ENCODE results near the gene MMP21. TPM values are rescaled to one million over a fixed set of nuclear protein-coding genes. Genes with fewer than 3 reads are reported as not detected.

The MMP21 gene
- total RNA-seq, 2 donors from 2014 or later: 0.14 TPM; not detected in 1

GRCh38 chr10:125726914-125727313 lies 48.7 kb downstream of the MMP21 start:
- H3K36me3 Mint-ChIP-seq: peaks cover 45% of the 10 kb centered on the region
- no peak overlapping the region for H3K27ac Mint-ChIP-seq
- H3K9me3 Mint-ChIP-seq: no peaks in the 10 kb centered on the region
- H3K4me3 Mint-ChIP-seq: no peak overlapping the region
- H3K27me3 Mint-ChIP-seq: no peaks in the 10 kb centered on the region
- no peak for DNase-seq (ENCODE audit: low spot score)
- H3K4me1 Mint-ChIP-seq (ENCODE audit: low read depth in 2 of 2): peaks cover 4 to 6% of the 10 kb centered on the region in 2 donors
- ATAC-seq: no peak

DNA sequence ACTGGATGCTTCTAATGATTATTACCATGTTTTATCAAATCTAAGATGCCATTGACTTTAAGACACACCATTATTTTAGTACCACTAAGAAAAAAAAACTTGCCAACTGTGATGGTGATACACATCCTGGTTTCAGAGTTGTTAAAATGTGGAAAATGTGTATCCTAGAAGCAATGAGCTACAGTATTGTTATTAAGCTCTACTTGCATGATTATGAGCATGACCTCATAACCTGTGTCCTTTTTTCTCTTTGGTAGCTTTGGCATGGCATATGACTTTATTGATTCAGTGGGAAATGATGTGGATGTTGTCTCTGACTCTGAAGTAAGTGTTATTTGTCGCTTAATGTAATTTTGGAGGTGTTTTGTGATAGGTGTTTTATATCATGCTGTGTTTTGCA lies 52.8 kb downstream of the MMP21 start:
- no peak overlapping the region for H3K4me3 Mint-ChIP-seq
- H3K27ac Mint-ChIP-seq: no peak overlapping the region
- H3K4me1 Mint-ChIP-seq (ENCODE audit: low read depth in 2 of 2): peaks cover 8 to 23% of the 10 kb centered on the region in 2 donors
- ATAC-seq (no peak), DNase-seq (ENCODE audit: low spot score) (no peak)
- H3K27me3 Mint-ChIP-seq: no peaks in the 10 kb centered on the region
- H3K36me3 Mint-ChIP-seq: peaks cover 40% of the 10 kb centered on the region
- no peaks in the 10 kb centered on the region for H3K9me3 Mint-ChIP-seq

DNA sequence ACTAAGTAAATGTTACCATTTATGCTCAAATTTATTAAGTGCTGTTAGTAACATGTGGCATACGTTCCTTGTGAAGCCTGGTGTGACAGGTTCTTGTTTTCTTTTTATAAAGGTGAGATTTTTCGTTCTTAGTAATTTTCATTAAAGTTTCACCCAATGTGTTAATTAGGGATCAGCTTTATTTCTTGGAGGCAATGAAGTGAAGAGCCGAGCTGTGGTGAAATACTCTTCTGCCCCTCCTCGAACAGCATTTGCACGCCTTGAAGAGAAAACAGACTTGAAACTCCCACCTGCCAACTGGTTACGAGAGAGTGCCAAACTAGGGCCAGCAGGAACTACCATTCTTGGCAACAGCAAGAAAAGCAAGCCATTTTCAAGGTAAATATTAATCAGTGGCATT lies 54.6 kb downstream of the MMP21 start:
- H3K36me3 Mint-ChIP-seq: peaks cover 33% of the 10 kb centered on the region
- no peak for ATAC-seq
- no peaks in the 10 kb centered on the region for H3K27me3 Mint-ChIP-seq
- H3K27ac Mint-ChIP-seq: peak overlapping the region; percentile 29 to 92
- H3K4me3 Mint-ChIP-seq: peak overlapping the region; percentile 45
- no peaks in the 10 kb centered on the region for H3K9me3 Mint-ChIP-seq
- DNase-seq (ENCODE audit: low spot score): no peak
- peaks cover 8 to 23% of the 10 kb centered on the region in 2 donors for H3K4me1 Mint-ChIP-seq (ENCODE audit: low read depth in 2 of 2)

- peak overlapping the region; percentile 89 to 92 for H3K27ac Mint-ChIP-seq
- peaks cover 26% of the 10 kb centered on the region for H3K36me3 Mint-ChIP-seq
- peak overlapping the region; percentile 96 for H3K4me3 Mint-ChIP-seq
- ATAC-seq: no peak
- peaks cover 8 to 23% of the 10 kb centered on the region in 2 donors for H3K4me1 Mint-ChIP-seq (ENCODE audit: low read depth in 2 of 2)
- no peaks in the 10 kb centered on the region for H3K27me3 Mint-ChIP-seq
- DNase-seq (ENCODE audit: low spot score): no peak
- H3K9me3 Mint-ChIP-seq: no peaks in the 10 kb centered on the region
Measured at GRCh38 chr10:125720002-125720382, 55.6 kb downstream of the MMP21 start.

GRCh38 chr10:125719173-125720001 lies 56.2 kb downstream of the MMP21 start, which contains the start of gene EDRF1:
Gene EDRF1, plus strand, starts transcription at chr10:125719709. Its CDS starts 99 bp downstream, at chr10:125719808.
- ATAC-seq: peak; percentile 98 to 99
- peaks cover 20% of the 10 kb centered on the region for H3K36me3 Mint-ChIP-seq
- H3K9me3 Mint-ChIP-seq: no peaks in the 10 kb centered on the region
- peak; percentile 99 for DNase-seq (ENCODE audit: low spot score)
- no peaks in the 10 kb centered on the region for H3K27me3 Mint-ChIP-seq
- peak within 1 kb of the TSS; percentile 89 to 92 for H3K27ac Mint-ChIP-seq
- H3K4me3 Mint-ChIP-seq: peak within 1 kb of the TSS; percentile 96
- H3K4me1 Mint-ChIP-seq (ENCODE audit: low read depth in 2 of 2): peaks cover 8 to 23% of the 10 kb centered on the region in 2 donors

Other genes starting within 250 kb of the MMP21 start
- not detected for gene TEX36, start 92.7 kb downstream of the MMP21 start, total RNA-seq
- gene EDRF1, start 56.1 kb downstream of the MMP21 start, total RNA-seq: 10 to 100 TPM; 29.4 to 53.5 TPM
- gene UROS, start 47.4 kb upstream of the MMP21 start, total RNA-seq: 10 to 100 TPM; 45.7 to 51.4 TPM
- 10 to 100 TPM; 68.5 to 83.3 TPM for gene BCCIP, start 47.7 kb upstream of the MMP21 start, total RNA-seq
- 10 to 100 TPM; 25.8 to 28.8 TPM for gene DHX32, start 105.5 kb upstream of the MMP21 start, total RNA-seq
- not detected for gene FANK1, start 120.7 kb upstream of the MMP21 start, total RNA-seq